ENCODE results near the gene ABLIM3.

DNA sequence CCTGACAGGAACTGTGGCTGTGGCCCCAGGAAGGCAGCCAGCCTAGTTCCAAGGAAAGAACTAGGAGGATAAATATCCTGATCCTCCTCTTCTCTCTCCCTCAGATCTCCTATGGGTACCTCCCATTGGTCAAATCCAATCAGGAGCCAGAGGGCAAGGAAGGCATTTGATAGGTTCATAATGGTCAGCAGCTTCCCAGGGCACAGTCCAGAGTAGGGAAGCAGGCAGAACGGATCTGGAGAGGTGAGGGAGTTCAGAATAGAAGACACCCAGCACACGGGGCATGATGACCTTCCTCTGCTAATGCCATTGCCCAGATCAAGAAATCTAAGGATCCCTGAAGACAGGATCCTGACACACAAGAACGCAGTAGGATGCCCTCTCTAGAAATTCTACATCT, 8.6 kb downstream of the ABLIM3 start:
- TF ChIP-seq, protein P1, sequence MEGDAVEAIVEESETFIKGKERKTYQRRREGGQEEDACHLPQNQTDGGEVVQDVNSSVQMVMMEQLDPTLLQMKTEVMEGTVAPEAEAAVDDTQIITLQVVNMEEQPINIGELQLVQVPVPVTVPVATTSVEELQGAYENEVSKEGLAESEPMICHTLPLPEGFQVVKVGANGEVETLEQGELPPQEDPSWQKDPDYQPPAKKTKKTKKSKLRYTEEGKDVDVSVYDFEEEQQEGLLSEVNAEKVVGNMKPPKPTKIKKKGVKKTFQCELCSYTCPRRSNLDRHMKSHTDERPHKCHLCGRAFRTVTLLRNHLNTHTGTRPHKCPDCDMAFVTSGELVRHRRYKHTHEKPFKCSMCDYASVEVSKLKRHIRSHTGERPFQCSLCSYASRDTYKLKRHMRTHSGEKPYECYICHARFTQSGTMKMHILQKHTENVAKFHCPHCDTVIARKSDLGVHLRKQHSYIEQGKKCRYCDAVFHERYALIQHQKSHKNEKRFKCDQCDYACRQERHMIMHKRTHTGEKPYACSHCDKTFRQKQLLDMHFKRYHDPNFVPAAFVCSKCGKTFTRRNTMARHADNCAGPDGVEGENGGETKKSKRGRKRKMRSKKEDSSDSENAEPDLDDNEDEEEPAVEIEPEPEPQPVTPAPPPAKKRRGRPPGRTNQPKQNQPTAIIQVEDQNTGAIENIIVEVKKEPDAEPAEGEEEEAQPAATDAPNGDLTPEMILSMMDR (IDR thresholded peaks at IDR 0.05) = no peak
- TF ChIP-seq TAF1 (IDR thresholded peaks at IDR 0.05; ENCODE audit: borderline replicate concordance, low read depth, low read length) = no peak
- no peak for TF ChIP-seq CHD2 (IDR thresholded peaks at IDR 0.05; ENCODE audit: low read length, partially characterized antibody)
- TF ChIP-seq, protein P2, sequence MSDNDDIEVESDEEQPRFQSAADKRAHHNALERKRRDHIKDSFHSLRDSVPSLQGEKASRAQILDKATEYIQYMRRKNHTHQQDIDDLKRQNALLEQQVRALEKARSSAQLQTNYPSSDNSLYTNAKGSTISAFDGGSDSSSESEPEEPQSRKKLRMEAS (IDR thresholded peaks at IDR 0.05; ENCODE audit: low read depth) = no peak
- TF ChIP-seq, protein P3, sequence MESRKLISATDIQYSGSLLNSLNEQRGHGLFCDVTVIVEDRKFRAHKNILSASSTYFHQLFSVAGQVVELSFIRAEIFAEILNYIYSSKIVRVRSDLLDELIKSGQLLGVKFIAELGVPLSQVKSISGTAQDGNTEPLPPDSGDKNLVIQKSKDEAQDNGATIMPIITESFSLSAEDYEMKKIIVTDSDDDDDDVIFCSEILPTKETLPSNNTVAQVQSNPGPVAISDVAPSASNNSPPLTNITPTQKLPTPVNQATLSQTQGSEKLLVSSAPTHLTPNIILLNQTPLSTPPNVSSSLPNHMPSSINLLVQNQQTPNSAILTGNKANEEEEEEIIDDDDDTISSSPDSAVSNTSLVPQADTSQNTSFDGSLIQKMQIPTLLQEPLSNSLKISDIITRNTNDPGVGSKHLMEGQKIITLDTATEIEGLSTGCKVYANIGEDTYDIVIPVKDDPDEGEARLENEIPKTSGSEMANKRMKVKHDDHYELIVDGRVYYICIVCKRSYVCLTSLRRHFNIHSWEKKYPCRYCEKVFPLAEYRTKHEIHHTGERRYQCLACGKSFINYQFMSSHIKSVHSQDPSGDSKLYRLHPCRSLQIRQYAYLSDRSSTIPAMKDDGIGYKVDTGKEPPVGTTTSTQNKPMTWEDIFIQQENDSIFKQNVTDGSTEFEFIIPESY (IDR thresholded peaks at IDR 0.05; ENCODE audit: borderline replicate concordance, low read depth) = no peak
- no peak for TF ChIP-seq EP300 (IDR thresholded peaks at IDR 0.05; ENCODE audit: borderline replicate concordance in 1 of 2, low read depth in 1 of 2, low read length in 1 of 2)
- TF ChIP-seq, protein P4, sequence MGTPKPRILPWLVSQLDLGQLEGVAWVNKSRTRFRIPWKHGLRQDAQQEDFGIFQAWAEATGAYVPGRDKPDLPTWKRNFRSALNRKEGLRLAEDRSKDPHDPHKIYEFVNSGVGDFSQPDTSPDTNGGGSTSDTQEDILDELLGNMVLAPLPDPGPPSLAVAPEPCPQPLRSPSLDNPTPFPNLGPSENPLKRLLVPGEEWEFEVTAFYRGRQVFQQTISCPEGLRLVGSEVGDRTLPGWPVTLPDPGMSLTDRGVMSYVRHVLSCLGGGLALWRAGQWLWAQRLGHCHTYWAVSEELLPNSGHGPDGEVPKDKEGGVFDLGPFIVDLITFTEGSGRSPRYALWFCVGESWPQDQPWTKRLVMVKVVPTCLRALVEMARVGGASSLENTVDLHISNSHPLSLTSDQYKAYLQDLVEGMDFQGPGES (IDR thresholded peaks at IDR 0.05; ENCODE audit: low read depth, low read length) = no peak
- TF ChIP-seq FOXM1 (IDR thresholded peaks at IDR 0.05; ENCODE audit: low read depth) = no peak
- TF ChIP-seq NRF1 (IDR thresholded peaks at IDR 0.05; ENCODE audit: low read depth, low read length) = no peak
- TF ChIP-seq SIN3A (IDR thresholded peaks at IDR 0.05; ENCODE audit: borderline replicate concordance, low read depth, low read length) = no peak
- no peak for TF ChIP-seq EZH2phosphoT487 (IDR thresholded peaks at IDR 0.05; ENCODE audit: borderline replicate concordance, low read depth)
- no peak for TF ChIP-seq SMC3 (IDR thresholded peaks at IDR 0.05; ENCODE audit: low read depth, low read length)
- TF ChIP-seq POLR2AphosphoS5 (IDR thresholded peaks at IDR 0.05; ENCODE audit: low read depth, low read length) = no peak
- TF ChIP-seq JUND (IDR thresholded peaks at IDR 0.05) = no peak
